GM12878 (cell line): ENCODE results near the gene NPVF. TPM values are rescaled to one million over a fixed set of nuclear protein-coding genes. Genes with fewer than 3 reads are reported as not detected.

Source experiments
- ATAC-seq: fragments of 200-7000 bp; cut with Tn5 transposase; 3 replicates; pipeline ENCODE4 v1.9.1; 2020; ENCODE audit warnings: mild to moderate bottlenecking, moderate library complexity
- Bru-seq: library from RNA; stranded (reverse); fragments of 400-500 nt; gene quantifications from one replicate; lab custom pipeline; 2021; lab: Mats Ljungman, UMichigan
- BruChase-seq, 2 experiments: library from RNA; stranded (reverse); fragments of 400-500 nt; gene quantifications; one replicate each; lab custom pipeline; 2021; lab: Mats Ljungman, UMichigan
- BruUV-seq: library from RNA; stranded (reverse); fragments of 400-500 nt; replicated peaks from 2 replicates; lab custom pipeline; 2021; lab: Mats Ljungman, UMichigan
- CTCF ChIA-PET: fragments of 300-600 bp; sonication (Branson Sonifier 250); formaldehyde crosslinking; extraction: SDS; loops from one replicate; lab custom pipeline; 2021; ENCODE audit warnings: inconsistent platforms; lab: Yijun Ruan, JAX
- POLR2A ChIA-PET: fragments of 350-600 bp; formaldehyde crosslinking; extraction: SDS; loops from one replicate; lab custom pipeline; 2021; ENCODE audit warnings: inconsistent platforms; lab: Charles Lee
- RAD21 ChIA-PET: fragments of 300-600 bp; sonication (Branson Sonifier 250); formaldehyde crosslinking; loops from one replicate; lab custom pipeline; 2023; ENCODE audit warnings: antibody characterized with exemption; ENCODE audit not compliant: unreplicated experiment; lab: Charles Lee
- SMC1A ChIA-PET: fragments of 300-600 bp; sonication (Branson Sonifier 250); formaldehyde crosslinking; loops from one replicate; lab custom pipeline; 2023; ENCODE audit not compliant: unreplicated experiment, uncharacterized antibody; lab: Charles Lee
- DNase-seq: peaks from one replicate; pipeline ENCODE4 v3.0.0-alpha.2; 2011; ENCODE audit warnings: low read depth, low spot score
- FAIRE-seq: peaks from 3 replicates; lab custom pipeline; 2011; peaks lifted over from hg19 to GRCh38; lab: Jason Lieb, UNC
- H2AFZ ChIP-seq: 2 replicates; pipeline ENCODE4 v1.6.0; 2011; ENCODE audit warnings: low read depth, low read length, control low read depth; ENCODE audit not compliant: control insufficient read depth
- H3K27ac ChIP-seq: 2 replicates; pipeline ENCODE4 v1.5.1; 2011; ENCODE audit warnings: control low read depth; ENCODE audit not compliant: control insufficient read depth, insufficient read depth
- H3K27me3 ChIP-seq, 2 experiments: replicated peaks in 1 of 2; 2 replicates each; pipeline versions ENCODE4 v1.6.0 to v1.6.1; 2011; ENCODE audit warnings: low read length in 1 of 2; ENCODE audit not compliant: control insufficient read depth in 2 of 2, insufficient read depth in 2 of 2
- H3K36me3 ChIP-seq, 2 experiments: 2 replicates each; pipeline ENCODE4 v1.5.1; 2011; ENCODE audit warnings: low read length in 1 of 2; ENCODE audit not compliant: control insufficient read depth in 2 of 2, insufficient read depth in 2 of 2
- H3K4me1 ChIP-seq: 2 replicates; pipeline ENCODE4 v1.6.1; 2011; ENCODE audit warnings: mild to moderate bottlenecking, low read length, moderate library complexity, mixed read lengths; ENCODE audit not compliant: control insufficient read depth, insufficient read depth
- H3K4me2 ChIP-seq: 2 replicates; pipeline ENCODE4 v1.6.0; 2011; ENCODE audit warnings: control low read depth; ENCODE audit not compliant: control insufficient read depth, insufficient read depth
- H3K4me3 ChIP-seq: fragments of 200-600 bp; sonication (generic); 2 replicates; pipeline ENCODE4 v1.5.1; 2016
- H3K79me2 ChIP-seq: 2 replicates; pipeline ENCODE4 v1.6.0; 2011; ENCODE audit warnings: low read length; ENCODE audit not compliant: control insufficient read depth, insufficient read depth
- H3K9ac ChIP-seq: 2 replicates; pipeline ENCODE4 v1.8.0; 2011; ENCODE audit warnings: low read length, control low read depth, mixed read lengths; ENCODE audit not compliant: control insufficient read depth, insufficient read depth
- H3K9me3 ChIP-seq: replicated peaks from 3 replicates; pipeline ENCODE4 v1.5.1; 2011; ENCODE audit warnings: mild to moderate bottlenecking, low read length; ENCODE audit not compliant: control insufficient read depth, insufficient read depth
- H4K20me1 ChIP-seq: 2 replicates; pipeline ENCODE4 v1.6.0; 2011; ENCODE audit not compliant: control insufficient read depth, insufficient read depth
- BACH1 ChIP-seq: fragments of 450-650 bp; IDR thresholded peaks from 2 replicates; pipeline ENCODE4 v1.6.1; 2017; ENCODE audit warnings: mild to moderate bottlenecking, borderline replicate concordance
- DPF2 ChIP-seq: fragments of 450-650 bp; IDR thresholded peaks from 2 replicates; pipeline ENCODE4 v1.6.1; 2017; ENCODE audit warnings: mild to moderate bottlenecking
- EP300 ChIP-seq, 2 experiments: fragments of 150-350 bp in 1 of 2; IDR thresholded peaks; 2 replicates each; pipeline ENCODE4 v1.6.1; 2011 to 2012; ENCODE audit warnings: low read depth in 2 of 2, low read length in 2 of 2, borderline replicate concordance in 1 of 2, improper control_type of control experiment in 1 of 2, inconsistent platforms in 1 of 2; ENCODE audit not compliant: control insufficient read depth in 1 of 2
- FOXM1 ChIP-seq: IDR thresholded peaks from 2 replicates; pipeline ENCODE4 v1.6.1; 2012; ENCODE audit warnings: low read depth, mild to moderate bottlenecking, inconsistent platforms, low read length, moderate library complexity
- IKZF1 ChIP-seq: fragments of 450-650 bp; conservative IDR thresholded peaks from 2 replicates; pipeline ENCODE4 v1.6.1; 2017; ENCODE audit warnings: antibody characterized with exemption, mild to moderate bottlenecking
- IKZF2 ChIP-seq, 2 experiments: fragments of 450-650 bp; IDR thresholded peaks; 2 replicates each; pipeline ENCODE4 v1.6.1; 2017; ENCODE audit warnings: mild to moderate bottlenecking in 2 of 2, moderate library complexity in 2 of 2
- JUNB ChIP-seq: IDR thresholded peaks from 2 replicates; pipeline ENCODE4 v1.6.1; 2016; ENCODE audit warnings: antibody characterized with exemption, mild to moderate bottlenecking
- LARP7 ChIP-seq: fragments of 450-650 bp; IDR thresholded peaks from 2 replicates; pipeline ENCODE4 v1.6.1; 2017; ENCODE audit warnings: mild to moderate bottlenecking
- PAX8 ChIP-seq: fragments of 450-650 bp; IDR thresholded peaks from 2 replicates; pipeline ENCODE4 v1.6.1; 2017; ENCODE audit warnings: mild to moderate bottlenecking, moderate library complexity
- POLR2A ChIP-seq: IDR thresholded peaks from 2 replicates; pipeline ENCODE4 v1.6.1; 2011; ENCODE audit warnings: low read depth, mild to moderate bottlenecking, low read length
- RCOR1 ChIP-seq: conservative IDR thresholded peaks from 2 replicates; pipeline ENCODE4 v1.6.1; 2012; ENCODE audit warnings: low read depth, low read length, improper control_type of control experiment
- RELA ChIP-seq: fragments of 450-650 bp; IDR thresholded peaks from 2 replicates; pipeline ENCODE4 v1.8.0; 2014; ENCODE audit warnings: borderline replicate concordance; ENCODE audit not compliant: partially characterized antibody
- TAF1 ChIP-seq: IDR thresholded peaks from 2 replicates; pipeline ENCODE4 v1.6.1; 2011; ENCODE audit warnings: mild to moderate bottlenecking, low read depth, low read length, borderline replicate concordance
- ZBTB33 ChIP-seq: fragments of 450-650 bp; IDR thresholded peaks from 2 replicates; pipeline ENCODE4 v1.6.1; 2017; ENCODE audit warnings: mild to moderate bottlenecking
- WGBS: methylation state at CpG from one replicate; pipeline ENCODE4 v1.1.6; 2016; ENCODE audit warnings: low lambda C conversion rate; ENCODE audit not compliant: insufficient replicate concordance, insufficient coverage; ENCODE audit errors: missing lambda C conversion rate; 5-methylcytosine and 5-hydroxymethylcytosine counted together
- in situ Hi-C: fragments of 300-500 bp; cut with MboI; formaldehyde crosslinking; loops from 9 replicates; pipeline ENCODE4 v1.14.3; 2018; ENCODE audit warnings: mixed read lengths
- intact Hi-C: fragments of 100-400 bp; cut with micrococcal nuclease; formaldehyde crosslinking; loops from one replicate; pipeline ENCODE4 v1.14.2; 2022; ENCODE audit not compliant: unreplicated experiment
- long read RNA-seq, 2 experiments: library from polyadenylated mRNA; unstranded; transcript quantifications; one replicate each; pipeline ENCODE4 v2.0.0, GENCODE V29; 2019 to 2020
- polyA minus RNA-seq, 3 experiments: library from RNA; depleted of rRNA, polyadenylated mRNA; stranded (reverse); fragments of >200 nt; gene quantifications; 2 replicates each; pipeline ENCODE4 v1.2.3, GENCODE V29; 2011
- polyA plus RNA-seq, 11 experiments: library from polyadenylated mRNA; depleted of rRNA in 4 of 11; unstranded in 6 of 11; stranded (reverse) in 5 of 11; fragments of >200 nt; fragmentation: Nextera tagmentation in 4 of 11; fragmentation: Illumina TruSeq in 1 of 11; extraction: Ambion mirVana in 4 of 11; extraction: Trizol in 1 of 11; gene quantifications; 1 replicate in 1 of 11; 2 replicates in 10 of 11; pipeline versions ENCODE4 v1.2.1 to v1.2.3, GENCODE V29; 2011 to 2016; ENCODE audit warnings: inconsistent platforms in 2 of 11, missing spikeins in 2 of 11, low read depth in 1 of 11
- total RNA-seq, 4 experiments: library from RNA; depleted of rRNA in 3 of 4; stranded (reverse); fragments of >200 nt in 3 of 4; fragmentation: Illumina TruSeq in 1 of 4; extraction: Trizol in 1 of 4; gene quantifications; 2 replicates each; pipeline versions ENCODE4 v1.2.1 to v1.2.3, GENCODE V29; 2013 to 2021

NPVF gene
- total RNA-seq (2013; cell fraction: nucleolus; rRNA removed), result not detected in 2 replicates
- not detected in 2 replicates for total RNA-seq (2014; rRNA removed)
- total RNA-seq (2014; rRNA removed; fragmentation: Illumina TruSeq; extraction: Trizol), result not detected in 2 replicates
- not detected in 2 replicates for total RNA-seq (2021)
- polyA plus RNA-seq (2011; ENCODE audit: low read depth), result not detected
- not detected in 2 replicates for polyA plus RNA-seq (2011; rRNA removed)
- polyA plus RNA-seq (2011; cell fraction: cytosol; rRNA removed), result not detected in 2 replicates
- polyA plus RNA-seq (2011; cell fraction: nucleus; rRNA removed), result not detected in 2 replicates
- not detected in 2 replicates for polyA plus RNA-seq (2012)
- not detected in 2 replicates for polyA plus RNA-seq (2014; fragmentation: Illumina TruSeq; extraction: Trizol)
- not detected for polyA plus RNA-seq (2014; fragmentation: Nextera tagmentation; extraction: Ambion mirVana)
- polyA plus RNA-seq (2014; rRNA removed), result not detected in 2 replicates
- not detected for polyA plus RNA-seq (2016; fragmentation: Nextera tagmentation; extraction: Ambion mirVana)
- polyA minus RNA-seq (2011; rRNA and poly(A)+ RNA removed), result not detected in 2 replicates
- polyA minus RNA-seq (2011; cell fraction: cytosol; rRNA and poly(A)+ RNA removed), result not detected in 2 replicates
- polyA minus RNA-seq (2011; cell fraction: nucleus; rRNA and poly(A)+ RNA removed), result not detected in 2 replicates
- Bru-seq, nascent RNA, result not detected
- not detected for BruChase-seq, experiment 1, labeled RNA remaining after a 6-hour chase
- not detected for BruChase-seq, experiment 2, labeled RNA remaining after a 2-hour chase
- long read RNA-seq, experiment 1, result 0 reads
- long read RNA-seq, experiment 2, result 0 reads

- peaks cover 0 to 1% of the 10 kb centered on the region in 2 experiments; a peak in 2 of 4 replicates for H3K27me3 ChIP-seq
- H3K9ac ChIP-seq, result no peak within 1 kb of the TSS
- no peak within 1 kb of the TSS for H3K4me3 ChIP-seq
- no peak within 1 kb of the TSS for H3K4me2 ChIP-seq
- no peak for FAIRE-seq
- H3K79me2 ChIP-seq, result no peaks in the 10 kb centered on the region
- ChIA-PET POLR2A (no interaction called here), RAD21 (no interaction called here), CTCF (interaction anchor here (1.1 to 3.3 kb wide), 2 partner anchors 11 to 16 kb away, joined by 3 to 17 read pairs; no protein-coding TSS in a partner anchor), SMC1A (interaction anchor here (0.9 to 1.0 kb wide), 3 partner anchors 10 to 57 kb away, joined by 3 to 4 read pairs (median 3); no protein-coding TSS in a partner anchor)
- H3K36me3 ChIP-seq, result no peaks in the 10 kb centered on the region
- no peak within 1 kb of the TSS for H3K27ac ChIP-seq
- intact Hi-C loops, result no loop called here
- no peaks in the 10 kb centered on the region for H3K4me1 ChIP-seq
- no peak for DNase-seq
- no peak within 1 kb of the TSS for H2AFZ ChIP-seq
- no TSS peak for BruUV-seq
- TF ChIP-seq TAF1 (no peak), FOXM1 (no peak), PAX8 (no peak), RELA (no peak)
- no peaks in the 10 kb centered on the region for H3K9me3 ChIP-seq
- no peaks in the 10 kb centered on the region for H4K20me1 ChIP-seq
- ATAC-seq, result no peak
- WGBS, result 0% methylated on average over 1 of the region's 1 CpG
- in situ Hi-C loops, result no loop called here
Observed at GRCh38 chr7:25228386-25228785, at the start of gene NPVF. NPVF (minus strand) TSS chr7:25228486; CDS start chr7:25228439, 47 bp downstream.

- Histone ChIP-seq H3K9me3 (no peaks in the 10 kb centered on the region), H3K4me2 (no peak overlapping the region), H3K4me3 (no peak overlapping the region), H4K20me1 (no peaks in the 10 kb centered on the region), H3K79me2 (no peaks in the 10 kb centered on the region), H3K9ac (no peak overlapping the region), H3K4me1 (no peaks in the 10 kb centered on the region), H3K27me3 (peaks cover 0 to 4% of the 10 kb centered on the region in 2 experiments; a peak in 1 of 4 replicates), H3K36me3 (no peaks in the 10 kb centered on the region), H3K27ac (no peak overlapping the region), H2AFZ (no peak overlapping the region)
- ChIA-PET RAD21 (no interaction called here), SMC1A (interaction anchor here (1.1 to 3.0 kb wide), 2 partner anchors 13 to 125 kb away, joined by 3 to 11 read pairs; no protein-coding TSS in a partner anchor), POLR2A (no interaction called here), CTCF (interaction anchor here (3.1 kb wide), 1 partner anchor 12 kb away, joined by 13 read pairs; no protein-coding TSS in a partner anchor)
- BruUV-seq, result no TSS peak
- intact Hi-C loops (no loop called here), in situ Hi-C loops (no loop called here)
- FAIRE-seq, result peak; percentile 66
- peak; percentile 56 for ATAC-seq
- WGBS, result 4% methylated on average over 3 of the region's 3 CpGs
- DNase-seq, result no peak
- TF ChIP-seq ZBTB33 (no peak), RCOR1 (no peak), BACH1 (peak; percentile 38; the same call in 1 of the 2 replicates), LARP7 (no peak), RELA (no peak), POLR2A (no peak), EP300 (IDR thresholded peaks at IDR 0.05; ENCODE audit: borderline replicate concordance in 1 of 2, control insufficient read depth in 1 of 2, low read depth in 2 of 2, low read length in 2 of 2) (peak; percentile 86 to 92; a peak in 3 of 4 replicates), DPF2 (peak; percentile 81; the same call in 1 of the 2 replicates), IKZF1 (peak; percentile 60), IKZF2 (IDR thresholded peaks at IDR 0.05) (peak; percentile 15 to 45; a peak in 1 of 4 replicates), JUNB (peak; percentile 20; the same call in 1 of the 2 replicates)
Observed at GRCh38 chr7:25272265-25272664, 44.0 kb upstream of the NPVF start.
